Measurements from ENCODE around the gene DISC1. TPM values are rescaled to one million over a fixed set of nuclear protein-coding genes. Genes with fewer than 3 reads are reported as not detected.

DISC1 gene
- total RNA-seq, 5 donors from 2014 or later (not counting 1 experiment from before 2014, with no cell fraction given) = 12.9 to 37.0 (median 14.6) TPM

- DNase-seq = no peak
- Mint-ChIP-seq H3K27me3 (no peaks in the 10 kb centered on the region), H3K9me3 (peaks cover 3 to 5% (median 4%) of the 10 kb centered on the region in 3 donors), H3K4me1 (peaks cover 4 to 14% (median 9%) of the 10 kb centered on the region in 3 donors), H3K36me3 (peaks cover 38% of the 10 kb centered on the region), H3K27ac (no peak overlapping the region), H3K4me3 (no peak overlapping the region)
- H3K27me3 ChIP-seq (replicated peaks in 1 of 2; ENCODE audit: control insufficient read depth in 2 of 2, extremely low read depth in 1 of 2, insufficient read depth in 2 of 2, low read length in 1 of 2) = no peaks in the 10 kb centered on the region
- no peak for ATAC-seq (replicated peaks in 1 of 4)
- H3K4me1 ChIP-seq (ENCODE audit: control insufficient read depth in 1 of 2, extremely low read depth in 1 of 2, insufficient read depth in 2 of 2, low read length in 2 of 2) = peaks cover 0 to 3% of the 10 kb centered on the region in 2 experiments
- POLR2A ChIA-PET = no interaction called here
- no peak overlapping the region for H3K27ac ChIP-seq (ENCODE audit: low read length)
- CTCF ChIA-PET = no interaction called here
- peaks cover 0 to 9% of the 10 kb centered on the region in 2 donors for H3K36me3 ChIP-seq (ENCODE audit: control insufficient read depth in 2 of 2, extremely low read depth in 1 of 2, insufficient read depth in 1 of 2, low read length in 1 of 2)
- H3K9me3 ChIP-seq = no peaks in the 10 kb centered on the region
- no peak overlapping the region for H3K4me3 ChIP-seq (ENCODE audit: control insufficient read depth in 1 of 2, extremely low read depth in 1 of 2, low read length in 1 of 2)
- no CpG with 5 or more reads among the region's 1 CpG for WGBS (ENCODE audit: insufficient coverage)
Measured at GRCh38 chr1:231878737-231879136, 252.1 kb downstream of the DISC1 start.

GRCh38 chr1:231879296-231879695 is 252.7 kb downstream of the DISC1 start:
- Mint-ChIP-seq H3K9me3 (peaks cover 3 to 5% (median 4%) of the 10 kb centered on the region in 3 donors), H3K4me1 (peaks cover 4 to 14% (median 9%) of the 10 kb centered on the region in 3 donors), H3K36me3 (peaks cover 38% of the 10 kb centered on the region), H3K4me3 (no peak overlapping the region), H3K27ac (no peak overlapping the region), H3K27me3 (no peaks in the 10 kb centered on the region)
- Histone ChIP-seq H3K4me1 (ENCODE audit: control insufficient read depth in 1 of 2, extremely low read depth in 1 of 2, insufficient read depth in 2 of 2, low read length in 2 of 2) (peaks cover 0 to 3% of the 10 kb centered on the region in 2 experiments), H3K27ac (ENCODE audit: low read length) (no peak overlapping the region), H3K36me3 (ENCODE audit: control insufficient read depth in 2 of 2, extremely low read depth in 1 of 2, insufficient read depth in 1 of 2, low read length in 1 of 2) (peaks cover 0 to 9% of the 10 kb centered on the region in 2 donors), H3K27me3 (replicated peaks in 1 of 2; ENCODE audit: control insufficient read depth in 2 of 2, extremely low read depth in 1 of 2, insufficient read depth in 2 of 2, low read length in 1 of 2) (no peaks in the 10 kb centered on the region), H3K4me3 (ENCODE audit: control insufficient read depth in 1 of 2, extremely low read depth in 1 of 2, low read length in 1 of 2) (no peak overlapping the region), H3K9me3 (no peaks in the 10 kb centered on the region)
- ChIA-PET CTCF (no interaction called here), POLR2A (no interaction called here)
- WGBS (ENCODE audit: insufficient coverage) = 80% methylated on average over 1 of the region's 1 CpG
- DNase-seq = no peak
- ATAC-seq (replicated peaks in 1 of 4) = no peak

GRCh38 chr1:231882333-231882732 is 255.7 kb downstream of the DISC1 start:
- no peaks in the 10 kb centered on the region for H3K9me3 Mint-ChIP-seq
- H3K4me1 ChIP-seq (ENCODE audit: control insufficient read depth in 1 of 2, extremely low read depth in 1 of 2, insufficient read depth in 2 of 2, low read length in 2 of 2) = peaks cover 0 to 3% of the 10 kb centered on the region in 2 experiments
- H3K27me3 Mint-ChIP-seq = no peaks in the 10 kb centered on the region
- POLR2A ChIA-PET = no interaction called here
- no peak overlapping the region for H3K4me3 ChIP-seq (ENCODE audit: control insufficient read depth in 1 of 2, extremely low read depth in 1 of 2, low read length in 1 of 2)
- peaks cover 32% of the 10 kb centered on the region for H3K36me3 Mint-ChIP-seq
- H3K4me3 Mint-ChIP-seq = no peak overlapping the region
- no peak overlapping the region for H3K27ac ChIP-seq (ENCODE audit: low read length)
- H3K27ac Mint-ChIP-seq = no peak overlapping the region
- no peaks in the 10 kb centered on the region for H3K27me3 ChIP-seq (replicated peaks in 1 of 2; ENCODE audit: control insufficient read depth in 2 of 2, extremely low read depth in 1 of 2, insufficient read depth in 2 of 2, low read length in 1 of 2)
- H3K36me3 ChIP-seq (ENCODE audit: control insufficient read depth in 2 of 2, extremely low read depth in 1 of 2, insufficient read depth in 1 of 2, low read length in 1 of 2) = no peaks in the 10 kb centered on the region
- no peak for ATAC-seq (replicated peaks in 1 of 4)
- H3K4me1 Mint-ChIP-seq = peaks cover 4 to 14% (median 9%) of the 10 kb centered on the region in 3 donors
- no peak for DNase-seq
- WGBS (ENCODE audit: insufficient coverage) = no CpG with 5 or more reads among the region's 4 CpGs
- H3K9me3 ChIP-seq = no peaks in the 10 kb centered on the region
- CTCF ChIA-PET = no interaction called here

- no peak for ATAC-seq (replicated peaks in 1 of 4)
- no peaks in the 10 kb centered on the region for H3K9me3 Mint-ChIP-seq
- no peaks in the 10 kb centered on the region for H3K9me3 ChIP-seq
- H3K27ac Mint-ChIP-seq = no peak overlapping the region
- no peaks in the 10 kb centered on the region for H3K27me3 ChIP-seq (replicated peaks in 1 of 2; ENCODE audit: control insufficient read depth in 2 of 2, extremely low read depth in 1 of 2, insufficient read depth in 2 of 2, low read length in 1 of 2)
- H3K27me3 Mint-ChIP-seq = no peaks in the 10 kb centered on the region
- H3K4me3 Mint-ChIP-seq = no peak overlapping the region
- no peak overlapping the region for H3K27ac ChIP-seq (ENCODE audit: low read length)
- H3K4me1 Mint-ChIP-seq = peaks cover 3 to 14% (median 9%) of the 10 kb centered on the region in 3 donors
- ChIA-PET POLR2A (no interaction called here), CTCF (no interaction called here)
- WGBS (ENCODE audit: insufficient coverage) = 91% methylated on average over 6 of the region's 8 CpGs
- H3K4me1 ChIP-seq (ENCODE audit: control insufficient read depth in 1 of 2, extremely low read depth in 1 of 2, insufficient read depth in 2 of 2, low read length in 2 of 2) = peaks cover 0 to 3% of the 10 kb centered on the region in 2 experiments
- no peaks in the 10 kb centered on the region for H3K36me3 ChIP-seq (ENCODE audit: control insufficient read depth in 2 of 2, extremely low read depth in 1 of 2, insufficient read depth in 1 of 2, low read length in 1 of 2)
- DNase-seq = no peak
- H3K4me3 ChIP-seq (ENCODE audit: control insufficient read depth in 1 of 2, extremely low read depth in 1 of 2, low read length in 1 of 2) = no peak overlapping the region
- peaks cover 32% of the 10 kb centered on the region for H3K36me3 Mint-ChIP-seq
Measured at GRCh38 chr1:231882790-231883189, 256.2 kb downstream of the DISC1 start.

GRCh38 chr1:231883382-231883781 is 256.8 kb downstream of the DISC1 start:
- no peaks in the 10 kb centered on the region for H3K9me3 ChIP-seq
- H3K4me3 ChIP-seq (ENCODE audit: control insufficient read depth in 1 of 2, extremely low read depth in 1 of 2, low read length in 1 of 2) = no peak overlapping the region
- no peaks in the 10 kb centered on the region for H3K36me3 ChIP-seq (ENCODE audit: control insufficient read depth in 2 of 2, extremely low read depth in 1 of 2, insufficient read depth in 1 of 2, low read length in 1 of 2)
- Mint-ChIP-seq H3K27ac (no peak overlapping the region), H3K36me3 (peaks cover 30% of the 10 kb centered on the region), H3K4me3 (no peak overlapping the region), H3K9me3 (no peaks in the 10 kb centered on the region), H3K4me1 (peaks cover 5 to 14% (median 7%) of the 10 kb centered on the region in 3 donors), H3K27me3 (no peaks in the 10 kb centered on the region)
- ATAC-seq (replicated peaks in 1 of 4) (no peak), DNase-seq (peak in 1 of 35 experiments; percentile 12)
- ChIA-PET CTCF (no interaction called here), POLR2A (no interaction called here)
- H3K27ac ChIP-seq (ENCODE audit: low read length) = no peak overlapping the region
- WGBS (ENCODE audit: insufficient coverage) = 40% methylated on average over 1 of the region's 1 CpG
- H3K4me1 ChIP-seq (ENCODE audit: control insufficient read depth in 1 of 2, extremely low read depth in 1 of 2, insufficient read depth in 2 of 2, low read length in 2 of 2) = peaks cover 0 to 3% of the 10 kb centered on the region in 2 experiments
- no peaks in the 10 kb centered on the region for H3K27me3 ChIP-seq (replicated peaks in 1 of 2; ENCODE audit: control insufficient read depth in 2 of 2, extremely low read depth in 1 of 2, insufficient read depth in 2 of 2, low read length in 1 of 2)

- Histone ChIP-seq H3K4me1 (ENCODE audit: control insufficient read depth in 1 of 2, extremely low read depth in 1 of 2, insufficient read depth in 2 of 2, low read length in 2 of 2) (peaks cover 0 to 3% of the 10 kb centered on the region in 2 experiments), H3K36me3 (ENCODE audit: control insufficient read depth in 2 of 2, extremely low read depth in 1 of 2, insufficient read depth in 1 of 2, low read length in 1 of 2) (no peaks in the 10 kb centered on the region), H3K27ac (ENCODE audit: low read length) (no peak overlapping the region), H3K4me3 (ENCODE audit: control insufficient read depth in 1 of 2, extremely low read depth in 1 of 2, low read length in 1 of 2) (no peak overlapping the region), H3K27me3 (replicated peaks in 1 of 2; ENCODE audit: control insufficient read depth in 2 of 2, extremely low read depth in 1 of 2, insufficient read depth in 2 of 2, low read length in 1 of 2) (no peaks in the 10 kb centered on the region), H3K9me3 (no peaks in the 10 kb centered on the region)
- ChIA-PET CTCF (no interaction called here), POLR2A (no interaction called here)
- no peaks in the 10 kb centered on the region for H3K27me3 Mint-ChIP-seq
- peaks cover 29% of the 10 kb centered on the region for H3K36me3 Mint-ChIP-seq
- H3K9me3 Mint-ChIP-seq = no peaks in the 10 kb centered on the region
- WGBS (ENCODE audit: insufficient coverage) = 86% methylated on average over 2 of the region's 7 CpGs
- no peak for DNase-seq
- H3K27ac Mint-ChIP-seq = no peak overlapping the region
- peaks cover 6 to 21% (median 7%) of the 10 kb centered on the region in 3 donors for H3K4me1 Mint-ChIP-seq
- no peak overlapping the region for H3K4me3 Mint-ChIP-seq
- no peak for ATAC-seq (replicated peaks in 1 of 4)
Measured at GRCh38 chr1:231885209-231885854, 258.7 kb downstream of the DISC1 start.

Data from T-cell (primary cell).